Breast epithelium (tissue), 4 donors: ENCODE data around the gene SMO. TPM values are rescaled to one million over a fixed set of nuclear protein-coding genes. Genes with fewer than 3 reads are reported as not detected.

ENCODE experiments used
- DNase-seq, 2 donors: peaks; one replicate each; pipeline ENCODE4 v3.0.0-alpha.2; 2019; ENCODE audit warnings: low spot score in 2 of 2
- H3K27ac ChIP-seq, 2 donors: fragments of 200-600 bp; sonication (generic) in 1 of 2; one replicate each; pipeline ENCODE4 v1.5.1; 2016 to 2019; ENCODE audit warnings: mild to moderate bottlenecking in 1 of 2
- H3K27me3 ChIP-seq, 2 donors: fragments of 200-600 bp; sonication (generic) in 1 of 2; one replicate each; pipeline versions ENCODE4 v1.5.1 to v1.6.0; 2017 to 2019; ENCODE audit warnings: control low read depth in 1 of 2, mild to moderate bottlenecking in 1 of 2
- H3K36me3 ChIP-seq: fragments of 200-600 bp; one replicate; pipeline ENCODE4 v1.5.1; 2019
- H3K4me1 ChIP-seq, 2 donors: fragments of 200-600 bp; sonication (generic); one replicate each; pipeline ENCODE4 v1.5.1; 2016 to 2019; ENCODE audit warnings: control low read depth in 1 of 2
- H3K4me3 ChIP-seq, 3 donors: fragments of 200-600 bp; sonication (generic); 1 replicate in 2 of 3; 2 replicates in 1 of 3; pipeline ENCODE4 v1.5.1; 2016 to 2019; ENCODE audit warnings: mild to moderate bottlenecking in 3 of 3, moderate library complexity in 2 of 3
- H3K9me3 ChIP-seq, 2 donors: fragments of 200-600 bp; sonication (generic) in 1 of 2; one replicate each; pipeline ENCODE4 v1.5.1; 2016 to 2019; ENCODE audit warnings: control low read depth in 1 of 2
- POLR2A ChIP-seq: fragments of 450-650 bp; IDR thresholded peaks from one replicate; pipeline ENCODE4 v1.6.1; 2016; ENCODE audit warnings: antibody characterized with exemption, mild to moderate bottlenecking, moderate library complexity
- POLR2AphosphoS5 ChIP-seq, 3 donors: sonication (generic); formaldehyde crosslinking; IDR thresholded peaks; one replicate each; pipeline ENCODE4 v1.6.1; 2017; ENCODE audit warnings: antibody characterized with exemption in 3 of 3
- intact Hi-C: fragments of 100-400 bp; cut with DNase I; formaldehyde crosslinking; loops from one replicate; pipeline ENCODE4 v1.15.1; 2023; ENCODE audit warnings: low total_unique reads
- total RNA-seq, 3 donors: library from RNA; depleted of rRNA; stranded (reverse); fragments of >200 nt; gene quantifications; one replicate each; pipeline ENCODE4 v1.1.0, GENCODE V29; 2016
- TF ChIP-seq, protein P1 (sequence below), 3 donors: fragments of 450-650 bp; IDR thresholded peaks; one replicate each; pipeline ENCODE4 v1.5.1; 2016 to 2017; ENCODE audit warnings: antibody characterized with exemption in 3 of 3, mild to moderate bottlenecking in 3 of 3, moderate library complexity in 3 of 3

SMO gene
- total RNA-seq, 3 donors from 2014 or later = 6.2 to 11.8 (median 10.2) TPM

DNA sequence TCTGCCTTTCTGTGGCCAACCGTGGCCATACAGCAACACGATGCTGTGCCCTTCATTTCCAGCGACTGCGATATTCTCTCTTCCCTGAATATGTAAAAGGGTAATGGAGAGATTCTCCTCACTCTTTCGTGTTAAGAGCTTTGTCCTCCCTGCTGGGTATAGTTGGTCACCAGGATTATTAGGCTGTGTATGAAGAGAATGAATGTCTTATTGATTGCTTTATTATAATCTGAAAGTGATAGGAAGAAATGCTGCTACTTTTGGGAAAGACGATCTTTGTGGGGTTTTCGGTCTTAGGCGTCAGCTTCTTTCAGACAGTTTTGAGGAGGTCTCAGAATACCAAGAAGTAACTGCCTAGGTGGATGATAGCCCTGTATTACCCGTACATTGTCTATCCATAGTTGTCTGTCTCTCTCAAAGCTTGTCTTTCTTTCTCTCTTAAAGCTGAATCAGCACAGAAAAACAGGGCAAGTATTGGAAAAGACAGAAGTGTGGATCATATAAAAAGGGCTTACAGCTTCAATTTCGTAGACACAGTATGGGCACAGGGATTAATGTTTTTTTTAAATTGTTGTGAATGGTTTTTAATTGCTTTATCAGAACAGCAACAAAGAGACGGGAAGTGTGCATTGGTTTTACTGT is 37.6 kb downstream of the SMO start:
- DNase-seq = no peak
- Histone ChIP-seq H3K4me3 (peak overlapping the region; percentile 72 to 96 (median 89)), H3K9me3 (no peaks in the 10 kb centered on the region), H3K36me3 (no peaks in the 10 kb centered on the region), H3K27me3 (no peaks in the 10 kb centered on the region), H3K4me1 (no peaks in the 10 kb centered on the region), H3K27ac (peak overlapping the region; percentile 91 to 96)
- intact Hi-C loops = no loop called here
- TF ChIP-seq POLR2A (no peak), POLR2AphosphoS5 (IDR thresholded peaks at IDR 0.05) (no peak)
- TF ChIP-seq, protein P1, sequence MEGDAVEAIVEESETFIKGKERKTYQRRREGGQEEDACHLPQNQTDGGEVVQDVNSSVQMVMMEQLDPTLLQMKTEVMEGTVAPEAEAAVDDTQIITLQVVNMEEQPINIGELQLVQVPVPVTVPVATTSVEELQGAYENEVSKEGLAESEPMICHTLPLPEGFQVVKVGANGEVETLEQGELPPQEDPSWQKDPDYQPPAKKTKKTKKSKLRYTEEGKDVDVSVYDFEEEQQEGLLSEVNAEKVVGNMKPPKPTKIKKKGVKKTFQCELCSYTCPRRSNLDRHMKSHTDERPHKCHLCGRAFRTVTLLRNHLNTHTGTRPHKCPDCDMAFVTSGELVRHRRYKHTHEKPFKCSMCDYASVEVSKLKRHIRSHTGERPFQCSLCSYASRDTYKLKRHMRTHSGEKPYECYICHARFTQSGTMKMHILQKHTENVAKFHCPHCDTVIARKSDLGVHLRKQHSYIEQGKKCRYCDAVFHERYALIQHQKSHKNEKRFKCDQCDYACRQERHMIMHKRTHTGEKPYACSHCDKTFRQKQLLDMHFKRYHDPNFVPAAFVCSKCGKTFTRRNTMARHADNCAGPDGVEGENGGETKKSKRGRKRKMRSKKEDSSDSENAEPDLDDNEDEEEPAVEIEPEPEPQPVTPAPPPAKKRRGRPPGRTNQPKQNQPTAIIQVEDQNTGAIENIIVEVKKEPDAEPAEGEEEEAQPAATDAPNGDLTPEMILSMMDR (IDR thresholded peaks at IDR 0.05) = no peak

DNA sequence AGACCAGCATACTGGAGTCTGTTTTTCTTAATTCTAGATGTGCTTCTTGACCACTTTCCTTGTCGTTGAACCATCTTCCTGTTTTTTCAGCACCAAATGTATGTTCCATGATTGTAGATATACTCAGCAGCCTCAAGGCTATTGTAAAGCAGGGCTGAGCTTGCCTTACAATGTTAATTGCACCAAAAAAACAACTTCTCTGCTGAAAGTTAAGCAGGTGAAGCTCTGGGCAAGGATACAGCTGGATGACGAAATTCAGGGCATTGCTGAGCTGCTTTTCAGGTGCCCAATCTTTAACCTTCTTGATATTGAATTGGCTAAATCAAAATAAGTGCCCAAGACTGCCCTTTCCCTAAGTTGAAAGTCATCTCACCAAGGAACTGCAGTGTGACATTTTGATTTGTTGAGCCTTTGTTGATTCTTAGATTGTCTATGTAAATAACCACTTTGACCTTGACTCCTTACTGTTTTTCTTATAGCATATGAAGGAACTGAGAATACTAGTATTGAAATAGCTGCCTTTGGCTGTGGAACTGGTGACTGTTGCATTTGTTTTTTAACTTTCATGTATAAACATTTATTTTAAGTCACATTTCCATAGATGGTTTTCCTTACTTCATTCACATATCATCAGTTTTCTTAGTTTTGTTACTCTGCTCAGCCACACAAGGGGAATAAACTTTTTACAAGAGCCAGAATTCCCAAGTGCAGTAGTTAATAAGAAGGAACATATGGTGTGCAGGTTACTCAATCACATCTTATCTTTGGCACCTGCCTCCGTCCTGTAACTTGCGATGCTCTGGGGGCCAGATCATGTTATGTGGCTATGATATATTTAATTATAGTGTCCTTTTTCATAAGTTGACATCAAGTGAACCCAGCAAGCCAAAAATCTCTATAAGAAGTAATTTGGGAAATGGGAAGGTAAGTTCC is 39.5 kb downstream of the SMO start:
- no peaks in the 10 kb centered on the region for H3K27me3 ChIP-seq
- TF ChIP-seq POLR2AphosphoS5 (IDR thresholded peaks at IDR 0.05) = no peak
- TF ChIP-seq POLR2A = no peak
- TF ChIP-seq, protein P1 (IDR thresholded peaks at IDR 0.05) = no peak
- no peak overlapping the region for H3K4me3 ChIP-seq
- no peak for DNase-seq
- no peak overlapping the region for H3K27ac ChIP-seq
- intact Hi-C loops = no loop called here
- H3K9me3 ChIP-seq = no peaks in the 10 kb centered on the region
- H3K4me1 ChIP-seq = no peaks in the 10 kb centered on the region
- H3K36me3 ChIP-seq = no peaks in the 10 kb centered on the region

DNA sequence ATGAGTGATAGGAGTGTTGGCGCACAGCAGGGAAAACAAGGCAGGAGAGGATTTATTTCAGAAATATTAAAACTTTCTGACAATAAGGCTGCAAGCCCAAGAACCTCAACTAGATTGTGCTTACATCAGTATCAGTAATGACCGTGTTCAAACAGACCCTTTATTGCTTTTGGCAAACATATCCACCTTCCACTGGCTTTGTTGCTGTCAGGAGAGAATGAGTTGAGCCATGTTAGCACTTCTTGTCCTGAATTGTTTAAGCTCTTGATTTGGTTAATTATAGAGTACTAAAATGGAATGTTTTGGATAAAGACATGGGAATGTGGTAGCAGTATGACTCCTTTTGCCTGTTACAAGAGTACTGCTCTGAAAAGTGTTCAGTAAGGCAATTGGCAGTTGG is 40.2 kb downstream of the SMO start:
- Histone ChIP-seq H3K4me1 (no peaks in the 10 kb centered on the region), H3K27me3 (no peaks in the 10 kb centered on the region), H3K9me3 (no peaks in the 10 kb centered on the region), H3K27ac (no peak overlapping the region), H3K36me3 (no peaks in the 10 kb centered on the region), H3K4me3 (no peak overlapping the region)
- TF ChIP-seq POLR2AphosphoS5 (IDR thresholded peaks at IDR 0.05) (no peak), POLR2A (no peak)
- TF ChIP-seq, protein P1 (IDR thresholded peaks at IDR 0.05) = no peak
- DNase-seq = no peak
- intact Hi-C loops = no loop called here

DNA sequence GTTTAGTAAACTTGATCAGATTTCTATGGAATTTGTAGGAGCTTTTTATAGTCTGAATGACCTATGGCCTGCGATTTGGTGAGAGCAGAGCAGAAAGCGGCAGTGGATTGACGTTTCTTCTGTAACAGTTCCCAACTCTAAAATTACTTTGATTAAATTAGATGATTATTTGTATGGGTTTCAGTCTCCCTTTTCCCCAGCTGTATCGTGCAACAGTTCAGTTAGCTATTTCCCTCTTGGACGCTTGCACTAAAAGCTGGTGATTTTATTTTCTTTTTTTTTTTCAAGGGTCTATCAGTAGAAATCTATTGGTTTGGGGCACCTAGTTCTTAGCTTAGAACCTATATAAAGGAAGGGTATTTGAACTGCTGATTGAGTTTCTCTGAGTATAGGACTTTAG is 43.2 kb downstream of the SMO start:
- no peak for DNase-seq
- no peak overlapping the region for H3K4me3 ChIP-seq
- no peaks in the 10 kb centered on the region for H3K9me3 ChIP-seq
- intact Hi-C loops = no loop called here
- H3K27me3 ChIP-seq = no peaks in the 10 kb centered on the region
- no peaks in the 10 kb centered on the region for H3K36me3 ChIP-seq
- H3K4me1 ChIP-seq = no peaks in the 10 kb centered on the region
- no peak overlapping the region for H3K27ac ChIP-seq
- TF ChIP-seq POLR2A = no peak
- no peak for TF ChIP-seq POLR2AphosphoS5 (IDR thresholded peaks at IDR 0.05)
- TF ChIP-seq, protein P1 (IDR thresholded peaks at IDR 0.05) = no peak

DNA sequence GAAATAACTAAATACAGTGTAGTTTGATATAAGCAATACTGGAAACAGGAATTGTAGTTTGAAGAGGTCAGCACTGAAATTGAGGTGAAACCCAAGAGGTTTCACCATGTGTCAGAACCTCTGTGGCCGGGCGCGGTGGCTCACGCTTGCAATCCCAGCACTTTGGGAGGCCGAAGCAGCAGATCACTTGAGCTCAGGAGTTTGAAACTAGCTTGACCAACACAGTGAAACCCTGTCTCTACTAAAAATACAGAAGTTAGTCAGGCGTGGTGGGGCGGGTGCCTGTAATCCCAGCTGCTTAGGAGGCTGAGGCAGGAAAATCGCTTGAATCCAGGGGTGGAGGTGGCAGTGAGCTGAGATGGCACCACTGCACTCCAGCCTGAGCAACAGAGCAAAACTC is 50.1 kb downstream of the SMO start:
- DNase-seq = no peak
- H3K4me1 ChIP-seq = no peaks in the 10 kb centered on the region
- intact Hi-C loops = no loop called here
- no peaks in the 10 kb centered on the region for H3K9me3 ChIP-seq
- no peak overlapping the region for H3K4me3 ChIP-seq
- no peaks in the 10 kb centered on the region for H3K27me3 ChIP-seq
- no peak overlapping the region for H3K27ac ChIP-seq
- TF ChIP-seq, protein P1 (IDR thresholded peaks at IDR 0.05) = no peak
- TF ChIP-seq POLR2AphosphoS5 (IDR thresholded peaks at IDR 0.05) = no peak
- no peak for TF ChIP-seq POLR2A
- no peaks in the 10 kb centered on the region for H3K36me3 ChIP-seq
